Calu3 (cell line): ENCODE measurements around the gene IQGAP1. TPM values are rescaled to one million over a fixed set of nuclear protein-coding genes. Genes with fewer than 3 reads are reported as not detected.

Experiments used
- BruUV-seq: library from RNA; stranded (reverse); fragments of 400-500 nt; replicated peaks from 2 replicates; lab custom pipeline; 2021; lab: Mats Ljungman, UMichigan
- CTCF ChIA-PET: fragments of 300-600 bp; sonication (Branson Sonifier 250); formaldehyde crosslinking; loops from one replicate; lab custom pipeline; 2022; ENCODE audit warnings: antibody characterized with exemption; lab: Charles Lee
- DNase-seq: peaks from one replicate; pipeline ENCODE4 v3.0.0; 2022
- H3K27ac Mint-ChIP-seq: one replicate; pipeline ENCODE4 v1.8.0; 2022; ENCODE audit warnings: mixed read lengths; ENCODE audit not compliant: unreplicated experiment
- H3K27me3 Mint-ChIP-seq: one replicate; pipeline ENCODE4 v1.8.0; 2022; ENCODE audit warnings: mixed read lengths; ENCODE audit not compliant: unreplicated experiment
- H3K36me3 Mint-ChIP-seq: one replicate; pipeline ENCODE4 v1.8.0; 2022; ENCODE audit warnings: mild to moderate bottlenecking, moderate library complexity, mixed read lengths; ENCODE audit not compliant: insufficient read depth, unreplicated experiment
- H3K4me1 Mint-ChIP-seq: one replicate; pipeline ENCODE4 v1.8.0; 2022; ENCODE audit warnings: mild to moderate bottlenecking, low read depth, mixed read lengths; ENCODE audit not compliant: unreplicated experiment
- H3K4me3 Mint-ChIP-seq: one replicate; pipeline ENCODE4 v1.8.0; 2022; ENCODE audit warnings: mild to moderate bottlenecking, low read depth, moderate library complexity, mixed read lengths; ENCODE audit not compliant: unreplicated experiment
- H3K9me3 Mint-ChIP-seq: one replicate; pipeline ENCODE4 v1.8.0; 2022; ENCODE audit warnings: low read depth, mixed read lengths; ENCODE audit not compliant: unreplicated experiment
- intact Hi-C: fragments of 100-400 bp; cut with micrococcal nuclease; formaldehyde crosslinking; loops from one replicate; pipeline ENCODE4 v1.10.0; 2022; ENCODE audit not compliant: unreplicated experiment
- total RNA-seq: library from RNA; stranded (reverse); gene quantifications from 2 replicates; pipeline ENCODE4 v1.2.3, GENCODE V29; 2022
- TF ChIP-seq, protein P1 (sequence below): fragments of 200-600 bp; IDR thresholded peaks from one replicate; pipeline ENCODE4 v1.8.0; 2022; ENCODE audit warnings: antibody characterized with exemption; ENCODE audit not compliant: unreplicated experiment

IQGAP1 gene
- total RNA-seq, 1 experiment from 2014 or later = 206 TPM

DNA sequence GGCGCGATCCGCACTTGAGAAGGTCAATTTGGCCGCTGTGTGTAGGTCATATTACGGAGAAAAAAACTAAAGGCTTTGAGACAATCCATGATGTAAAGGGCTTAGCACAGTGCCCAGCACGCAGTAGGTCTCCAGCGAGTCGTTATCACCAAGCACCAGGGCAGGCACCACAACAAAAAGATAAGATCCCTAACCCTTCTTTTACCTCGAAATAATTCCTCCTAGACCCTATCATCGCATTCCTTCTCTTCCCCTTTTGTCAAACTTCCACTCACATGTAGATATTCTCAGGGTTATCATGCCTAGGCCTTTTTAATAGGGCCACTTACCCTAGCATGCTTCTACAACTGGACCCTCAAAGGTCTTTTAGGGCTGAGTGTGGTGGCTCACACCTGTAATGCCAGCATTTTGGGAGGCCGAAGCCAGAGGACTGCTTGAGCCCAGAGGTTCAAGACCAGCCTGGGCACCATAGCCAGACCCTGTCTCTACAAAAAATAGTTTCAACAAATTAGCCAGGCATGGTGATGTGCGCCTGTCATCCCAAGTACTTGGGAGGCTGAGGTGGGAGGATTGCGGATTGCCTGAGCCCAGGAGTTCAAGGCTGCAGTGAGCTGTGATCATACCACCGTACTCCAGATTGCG is 22.5 kb upstream of the IQGAP1 start:
- CTCF ChIA-PET = no interaction called here
- H3K4me3 Mint-ChIP-seq = no peak overlapping the region
- H3K27ac Mint-ChIP-seq = no peak overlapping the region
- no peak for DNase-seq
- no peaks in the 10 kb centered on the region for H3K9me3 Mint-ChIP-seq
- no peaks in the 10 kb centered on the region for H3K27me3 Mint-ChIP-seq
- no TSS peak for BruUV-seq
- intact Hi-C loops = no loop called here
- TF ChIP-seq, protein P1, sequence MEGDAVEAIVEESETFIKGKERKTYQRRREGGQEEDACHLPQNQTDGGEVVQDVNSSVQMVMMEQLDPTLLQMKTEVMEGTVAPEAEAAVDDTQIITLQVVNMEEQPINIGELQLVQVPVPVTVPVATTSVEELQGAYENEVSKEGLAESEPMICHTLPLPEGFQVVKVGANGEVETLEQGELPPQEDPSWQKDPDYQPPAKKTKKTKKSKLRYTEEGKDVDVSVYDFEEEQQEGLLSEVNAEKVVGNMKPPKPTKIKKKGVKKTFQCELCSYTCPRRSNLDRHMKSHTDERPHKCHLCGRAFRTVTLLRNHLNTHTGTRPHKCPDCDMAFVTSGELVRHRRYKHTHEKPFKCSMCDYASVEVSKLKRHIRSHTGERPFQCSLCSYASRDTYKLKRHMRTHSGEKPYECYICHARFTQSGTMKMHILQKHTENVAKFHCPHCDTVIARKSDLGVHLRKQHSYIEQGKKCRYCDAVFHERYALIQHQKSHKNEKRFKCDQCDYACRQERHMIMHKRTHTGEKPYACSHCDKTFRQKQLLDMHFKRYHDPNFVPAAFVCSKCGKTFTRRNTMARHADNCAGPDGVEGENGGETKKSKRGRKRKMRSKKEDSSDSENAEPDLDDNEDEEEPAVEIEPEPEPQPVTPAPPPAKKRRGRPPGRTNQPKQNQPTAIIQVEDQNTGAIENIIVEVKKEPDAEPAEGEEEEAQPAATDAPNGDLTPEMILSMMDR = no peak
- peaks cover 54% of the 10 kb centered on the region for H3K4me1 Mint-ChIP-seq
- peaks cover 5% of the 10 kb centered on the region for H3K36me3 Mint-ChIP-seq

DNA sequence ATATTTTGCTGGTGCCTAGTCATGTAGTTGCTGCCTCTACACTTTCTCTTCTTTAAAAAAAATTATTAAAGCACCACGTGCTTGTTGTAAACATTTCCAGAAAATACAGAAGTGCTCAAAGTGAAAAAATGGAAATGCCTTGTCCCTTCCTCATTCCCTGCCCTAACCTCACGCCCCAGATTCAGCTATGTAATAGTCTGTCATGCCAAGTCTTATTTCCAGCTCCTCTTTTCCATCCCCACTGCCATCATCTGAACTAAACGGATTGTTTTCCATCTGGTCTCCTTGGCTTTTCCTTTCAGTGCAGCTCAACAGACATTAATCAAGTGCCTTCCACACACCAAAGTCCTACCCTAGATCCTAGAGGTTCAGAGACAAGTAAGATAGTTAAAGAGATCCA is 20.5 kb upstream of the IQGAP1 start:
- no TSS peak for BruUV-seq
- intact Hi-C loops = no loop called here
- TF ChIP-seq, protein P1 = no peak
- Mint-ChIP-seq H3K27me3 (no peaks in the 10 kb centered on the region), H3K9me3 (no peaks in the 10 kb centered on the region), H3K4me1 (peaks cover 45% of the 10 kb centered on the region), H3K36me3 (no peaks in the 10 kb centered on the region), H3K4me3 (no peak overlapping the region), H3K27ac (peak overlapping the region; percentile 2)
- CTCF ChIA-PET = interaction anchor here (1.4 kb wide), 1 partner anchor 15 kb away, joined by 5 read pairs; the partner anchor contains the start of gene ZNF774
- DNase-seq = no peak

DNA sequence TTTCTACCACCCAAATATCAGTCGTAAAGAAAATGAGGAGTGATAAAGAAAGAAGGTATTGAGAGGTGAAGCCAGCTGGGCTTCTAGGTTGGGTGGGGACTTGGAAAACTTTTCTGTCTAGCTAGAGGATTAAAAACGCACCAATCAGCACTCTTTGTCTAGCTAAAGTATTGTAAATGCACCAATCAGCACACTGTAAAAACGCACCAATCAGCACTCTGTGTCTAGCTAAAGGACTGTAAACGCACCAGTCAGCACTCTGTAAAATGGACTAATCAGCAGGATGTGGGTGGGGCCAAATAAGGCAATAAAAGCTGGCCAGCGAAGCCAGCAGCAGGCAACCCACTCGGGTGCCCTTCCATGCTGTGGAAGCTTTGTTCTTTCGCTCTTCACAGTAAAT is 13.0 kb upstream of the IQGAP1 start:
- CTCF ChIA-PET = interaction anchor here (0.6 kb wide), 1 partner anchor 12 kb away, joined by 3 read pairs; no protein-coding TSS in a partner anchor

DNA sequence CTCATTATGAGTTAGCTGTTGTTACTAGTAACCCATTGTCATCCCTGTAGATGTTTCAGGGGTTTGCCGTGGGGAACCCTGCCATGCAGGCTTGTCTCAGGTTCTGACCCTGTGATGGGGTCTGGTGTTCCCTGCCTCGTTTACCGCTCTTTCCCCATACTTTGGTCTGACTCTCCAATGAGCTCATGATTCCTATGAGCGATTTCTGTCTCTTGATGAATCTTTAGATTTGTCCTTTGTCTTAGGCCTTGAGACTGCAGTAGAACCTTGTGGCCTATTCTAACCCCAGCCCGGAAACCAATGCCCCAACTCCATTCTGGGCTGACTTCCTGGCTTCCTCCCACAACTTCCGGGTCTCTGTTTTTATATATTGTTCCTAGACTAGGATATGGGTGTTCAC is 11.3 kb upstream of the IQGAP1 start:
- H3K27me3 Mint-ChIP-seq = no peaks in the 10 kb centered on the region
- no peak overlapping the region for H3K27ac Mint-ChIP-seq
- H3K4me1 Mint-ChIP-seq = no peaks in the 10 kb centered on the region
- no peak for DNase-seq
- BruUV-seq = no TSS peak
- H3K9me3 Mint-ChIP-seq = peaks cover 7% of the 10 kb centered on the region
- no peaks in the 10 kb centered on the region for H3K36me3 Mint-ChIP-seq
- CTCF ChIA-PET = no interaction called here
- TF ChIP-seq, protein P1 = no peak
- H3K4me3 Mint-ChIP-seq = no peak overlapping the region
- intact Hi-C loops = no loop called here

More for the DNA sequence above, 13.0 kb upstream of the IQGAP1 start:
- Mint-ChIP-seq H3K9me3 (peaks cover 2% of the 10 kb centered on the region), H3K36me3 (no peaks in the 10 kb centered on the region), H3K4me3 (no peak overlapping the region), H3K27ac (no peak overlapping the region), H3K4me1 (peaks cover 4% of the 10 kb centered on the region), H3K27me3 (no peaks in the 10 kb centered on the region)
- no TSS peak for BruUV-seq
- intact Hi-C loops = no loop called here
- TF ChIP-seq, protein P1 = no peak
- DNase-seq = no peak
